GM18867 (cell line): Measurements from ENCODE around the gene C11orf21.

ENCODE experiments used
- ATAC-seq: cut with Tn5 transposase; IDR thresholded peaks from one replicate; pipeline ENCODE4 v1.9.1; 2021; ENCODE audit warnings: mild to moderate bottlenecking, moderate library complexity; ENCODE audit not compliant: unreplicated experiment

C11orf21 gene

GRCh38 chr11:2309251-2310072, 7.7 kb upstream of the C11orf21 start:
- ATAC-seq, result no peak

- no peak for ATAC-seq
Measured at GRCh38 chr11:2308713-2309112, 7.0 kb upstream of the C11orf21 start.

GRCh38 chr11:2307501-2308331, 6.0 kb upstream of the C11orf21 start:
- ATAC-seq, result no peak

- no peak for ATAC-seq
Measured at GRCh38 chr11:2306877-2307500, 5.3 kb upstream of the C11orf21 start.

GRCh38 chr11:2306452-2306823, 4.7 kb upstream of the C11orf21 start:
- no peak for ATAC-seq

- no peak for ATAC-seq
Measured at GRCh38 chr11:2305788-2306451, 4.2 kb upstream of the C11orf21 start.

- no peak for ATAC-seq
Measured at GRCh38 chr11:2305140-2305778, 3.5 kb upstream of the C11orf21 start.

- no peak for ATAC-seq
Measured at GRCh38 chr11:2304506-2305139, 2.9 kb upstream of the C11orf21 start.

- ATAC-seq, result no peak
Measured at GRCh38 chr11:2303627-2304505, 2.1 kb upstream of the C11orf21 start.

GRCh38 chr11:2302896-2303626, 1.3 kb upstream of the C11orf21 start:
- ATAC-seq, result no peak

- ATAC-seq, result no peak
Measured at GRCh38 chr11:2302306-2302895, 683 bp upstream of the C11orf21 start.

GRCh38 chr11:2300936-2301630, 635 bp downstream of the C11orf21 start:
- ATAC-seq, result no peak

GRCh38 chr11:2300290-2300935, 1.3 kb downstream of the C11orf21 start:
- no peak for ATAC-seq

- no peak for ATAC-seq
Measured at GRCh38 chr11:2299773-2300172, 1.9 kb downstream of the C11orf21 start.

- no peak for ATAC-seq
Measured at GRCh38 chr11:2298795-2299761, 2.6 kb downstream of the C11orf21 start.
